Sciatic nerve (tissue), 2 donors: ENCODE measurements around the gene GLI3. TPM values are rescaled to one million over a fixed set of nuclear protein-coding genes. Genes with fewer than 3 reads are reported as not detected.

Experiments
- ATAC-seq: fragments of 200-7000 bp; cut with Tn5 transposase; one replicate; pipeline ENCODE4 v1.9.1; 2020; ENCODE audit warnings: mild to moderate bottlenecking, moderate library complexity
- DNase-seq: peaks from one replicate; pipeline ENCODE4 v3.0.0-alpha.2; 2020; ENCODE audit warnings: low spot score
- intact Hi-C: fragments of 100-400 bp; cut with DNase I; formaldehyde crosslinking; loops from one replicate; pipeline ENCODE4 v1.14.2; 2022
- total RNA-seq: library from RNA; stranded (reverse); fragmentation: NEBNext Ultra II Directional; extraction: Animal tissue kit (Norgen Biotek cat#: 25700); gene quantifications from one replicate; pipeline ENCODE4 v1.2.1, GENCODE V29; 2021
- donor health status: DM: no; HTN: no; CAD: no.
- donor health status: DM: no; HTN: no; CAD: no.

GLI3 gene
- total RNA-seq, 1 donor from 2014 or later = 33.8 TPM

DNA sequence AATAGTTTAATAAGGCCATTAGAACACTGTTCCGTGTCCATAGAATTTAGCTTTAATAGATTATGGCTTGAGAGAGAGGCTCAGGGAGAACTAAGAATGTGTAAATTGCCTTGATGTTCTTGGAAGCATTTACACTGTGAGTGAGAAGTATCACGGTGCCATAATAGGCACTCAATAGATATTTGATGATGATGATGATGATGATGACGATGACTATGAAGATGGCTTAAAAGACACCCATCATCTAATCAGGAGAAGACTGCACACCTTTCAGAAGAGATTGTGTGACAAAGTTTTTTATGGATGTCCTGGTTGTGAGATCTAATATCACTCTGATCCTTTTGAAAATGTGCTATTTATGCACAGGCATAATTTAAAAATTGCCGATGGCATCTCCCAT is 264.2 kb downstream of the GLI3 start:
- ATAC-seq (no peak), DNase-seq (no peak)
- intact Hi-C loops = no loop called here

DNA sequence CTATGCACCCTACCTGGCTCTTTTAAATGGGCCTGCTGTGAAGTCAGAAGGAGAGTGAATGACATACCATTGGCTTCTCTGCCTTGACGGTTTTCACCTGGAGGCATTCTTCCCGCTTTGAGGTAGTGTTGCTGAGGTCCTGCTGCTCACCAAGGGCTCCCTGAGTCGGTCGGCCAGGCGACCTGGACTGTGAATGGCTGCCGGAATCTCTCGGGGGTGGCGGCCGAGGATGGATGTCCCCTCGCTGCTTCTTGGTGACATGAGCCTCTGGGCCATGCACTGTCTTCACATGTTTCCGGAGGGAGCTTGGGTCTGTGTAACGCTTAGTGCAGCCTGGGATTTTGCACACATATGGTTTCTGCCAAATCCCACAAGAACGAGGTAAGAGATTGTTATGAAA is 264.7 kb downstream of the GLI3 start:
- intact Hi-C loops = no loop called here
- DNase-seq = no peak

DNA sequence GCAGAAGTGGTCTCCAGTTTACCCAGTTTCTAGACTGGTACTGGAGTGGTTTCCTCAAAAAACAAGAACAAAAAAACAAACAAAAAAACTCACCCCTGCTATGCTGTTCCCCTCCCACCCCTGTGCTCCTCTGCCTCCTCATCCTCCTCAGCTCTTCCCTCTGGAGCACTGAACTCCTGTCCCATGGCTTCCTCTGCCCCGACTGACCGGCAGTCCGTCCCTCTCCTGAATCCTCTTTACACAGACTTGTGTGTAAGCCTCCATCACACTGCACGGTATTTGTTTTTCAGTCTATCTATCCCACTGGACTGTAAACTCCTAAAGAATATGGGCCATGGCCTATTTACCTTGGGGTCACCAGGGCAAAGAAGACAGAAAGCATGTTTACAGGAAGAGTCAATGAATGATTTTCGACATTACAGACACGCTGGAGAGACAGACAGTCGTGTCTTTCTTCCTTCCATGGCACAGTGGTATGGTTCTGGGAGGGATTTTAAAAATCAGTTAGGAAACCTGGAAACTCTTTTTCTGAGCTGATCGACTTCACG is 265.3 kb downstream of the GLI3 start:
- DNase-seq = no peak
- intact Hi-C loops = no loop called here
- ATAC-seq = no peak

More for the DNA sequence above, 264.7 kb downstream of the GLI3 start:
- ATAC-seq = no peak

DNA sequence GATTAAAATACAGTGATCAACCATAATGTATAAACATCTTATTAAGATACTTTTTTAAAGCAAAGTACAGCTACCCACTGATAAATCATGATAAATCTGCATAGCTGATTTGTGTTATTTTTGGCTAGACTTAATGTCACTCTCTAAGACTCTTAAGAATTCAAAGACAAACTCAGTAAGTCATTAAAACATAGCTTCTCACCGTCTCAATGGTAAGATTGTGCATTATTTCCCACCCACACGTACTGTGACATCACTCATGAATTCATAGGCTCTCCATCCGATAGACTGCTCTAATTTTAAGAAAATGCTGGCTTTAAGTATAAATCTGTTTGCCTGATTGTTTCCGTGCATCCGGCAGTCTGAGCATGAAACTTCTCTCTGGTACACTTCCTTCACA is 266.1 kb downstream of the GLI3 start:
- intact Hi-C loops = no loop called here
- DNase-seq (no peak), ATAC-seq (no peak)

DNA sequence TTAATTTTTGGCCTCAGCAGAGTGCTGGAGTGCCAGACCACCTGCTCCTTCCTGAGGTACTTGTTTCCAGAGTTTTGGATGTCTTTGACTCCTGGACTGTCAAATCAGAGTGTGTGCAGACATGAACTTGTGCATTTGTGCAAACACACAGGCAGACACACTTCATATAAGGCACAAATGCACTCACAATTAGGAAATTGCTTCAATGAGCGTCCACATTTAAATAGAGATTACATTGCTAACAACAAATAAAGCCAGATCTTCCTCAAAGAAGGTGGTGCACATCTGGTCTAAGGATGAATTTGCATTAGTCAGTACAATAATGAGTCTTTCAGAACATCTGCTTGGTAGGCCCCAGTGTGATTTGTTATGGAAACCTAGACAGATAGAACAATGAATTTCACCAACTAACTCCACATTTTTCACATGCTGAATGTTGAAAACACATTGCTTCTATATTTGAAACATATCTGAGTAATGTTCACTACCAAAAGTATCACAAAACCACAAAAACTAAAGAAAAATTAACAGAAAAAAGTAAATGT is 267.4 kb downstream of the GLI3 start:
- ATAC-seq (no peak), DNase-seq (no peak)
- intact Hi-C loops = no loop called here

DNA sequence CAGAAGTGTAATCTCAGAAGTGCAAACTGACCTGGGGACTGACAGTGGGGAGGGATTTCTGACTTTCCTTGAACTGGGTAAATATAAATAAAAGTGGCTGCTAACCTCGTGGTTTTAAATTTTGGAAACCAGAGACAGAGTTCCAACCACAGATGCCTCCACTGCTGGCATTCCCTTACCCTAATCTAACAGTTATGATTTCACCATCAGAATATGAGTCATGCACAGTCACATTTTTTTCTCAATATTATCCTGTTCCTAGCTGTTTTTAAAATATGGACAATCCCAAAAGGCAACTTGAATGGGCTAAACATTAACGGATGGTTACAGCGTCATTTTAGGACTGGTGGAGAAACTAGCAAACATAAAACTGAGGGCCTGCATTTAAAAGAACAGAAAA is 269.9 kb downstream of the GLI3 start:
- ATAC-seq = peak; percentile 70
- DNase-seq = no peak
- intact Hi-C loops = no loop called here

DNA sequence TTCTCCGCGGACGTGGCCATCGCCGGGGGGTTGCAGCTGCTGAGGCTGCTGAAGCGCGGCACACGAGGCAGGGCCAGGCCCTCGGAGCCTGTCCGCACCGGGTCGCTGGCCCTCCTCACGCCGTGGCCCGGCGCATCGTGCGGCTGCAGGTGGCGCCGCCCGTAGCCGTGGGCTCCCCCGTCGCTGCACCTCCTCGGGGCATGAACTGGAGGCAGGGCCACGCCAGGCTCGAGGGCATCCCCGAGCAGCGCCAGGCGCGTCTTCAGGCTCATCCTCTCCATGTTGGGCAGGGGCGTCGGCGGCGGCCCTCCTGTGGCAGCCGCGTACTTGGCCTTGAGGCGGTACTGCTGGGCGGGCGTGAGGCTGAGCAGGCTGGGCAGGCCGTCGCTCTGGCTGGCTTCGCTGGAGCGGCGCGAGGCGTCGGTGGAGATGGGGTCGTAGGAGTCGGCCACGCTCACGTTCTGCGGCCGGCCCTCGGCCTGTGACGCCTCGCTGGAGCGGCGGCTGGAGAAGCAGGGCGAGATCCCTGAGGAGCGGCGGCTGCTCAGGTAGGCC is 271.0 kb downstream of the GLI3 start:
- ATAC-seq (no peak), DNase-seq (no peak)
- intact Hi-C loops = no loop called here

DNA sequence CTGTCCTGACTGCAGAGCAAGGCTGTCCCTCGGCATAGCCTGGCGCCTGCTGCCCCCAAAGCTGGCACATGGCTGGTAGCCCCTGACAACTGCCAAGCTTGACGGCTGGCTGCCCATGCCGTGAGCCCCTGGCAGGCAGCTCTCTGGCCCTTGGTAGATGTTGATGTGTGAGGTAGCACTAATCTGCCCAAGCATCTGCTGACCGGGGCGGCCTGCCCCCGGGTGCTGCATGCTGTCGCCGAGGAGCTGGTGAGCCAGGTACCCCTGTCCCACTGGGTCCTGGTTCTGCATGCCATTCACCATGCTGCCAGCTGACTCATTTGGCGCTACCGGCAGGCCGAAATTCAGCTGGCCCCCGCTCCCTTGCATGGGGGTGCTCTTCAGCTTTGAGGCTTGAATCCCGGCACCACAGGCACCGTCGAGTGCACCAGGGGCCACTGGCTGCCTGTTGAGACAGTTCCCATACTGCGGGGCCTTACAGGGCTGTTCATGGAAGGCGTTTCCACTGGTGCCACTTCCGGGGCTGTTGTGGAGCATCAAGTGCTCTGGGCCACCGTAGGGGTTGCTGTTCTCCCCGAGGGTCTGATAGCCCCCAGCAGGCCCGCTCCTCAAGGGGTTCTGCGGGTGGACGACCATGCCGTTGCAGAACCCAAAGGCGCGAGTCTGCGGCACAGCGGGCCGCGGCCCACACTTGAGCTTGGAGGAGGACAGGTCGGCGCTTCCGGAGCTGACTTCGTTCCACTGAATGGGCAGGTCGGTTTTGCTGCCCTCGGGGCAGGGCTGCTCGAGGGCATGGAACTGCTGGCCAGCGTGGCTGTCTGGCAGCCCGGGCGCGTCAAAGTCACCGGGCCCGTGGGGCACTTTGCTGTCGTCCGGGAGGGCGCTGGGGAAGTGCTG is 271.9 kb downstream of the GLI3 start:
- intact Hi-C loops = no loop called here

DNA sequence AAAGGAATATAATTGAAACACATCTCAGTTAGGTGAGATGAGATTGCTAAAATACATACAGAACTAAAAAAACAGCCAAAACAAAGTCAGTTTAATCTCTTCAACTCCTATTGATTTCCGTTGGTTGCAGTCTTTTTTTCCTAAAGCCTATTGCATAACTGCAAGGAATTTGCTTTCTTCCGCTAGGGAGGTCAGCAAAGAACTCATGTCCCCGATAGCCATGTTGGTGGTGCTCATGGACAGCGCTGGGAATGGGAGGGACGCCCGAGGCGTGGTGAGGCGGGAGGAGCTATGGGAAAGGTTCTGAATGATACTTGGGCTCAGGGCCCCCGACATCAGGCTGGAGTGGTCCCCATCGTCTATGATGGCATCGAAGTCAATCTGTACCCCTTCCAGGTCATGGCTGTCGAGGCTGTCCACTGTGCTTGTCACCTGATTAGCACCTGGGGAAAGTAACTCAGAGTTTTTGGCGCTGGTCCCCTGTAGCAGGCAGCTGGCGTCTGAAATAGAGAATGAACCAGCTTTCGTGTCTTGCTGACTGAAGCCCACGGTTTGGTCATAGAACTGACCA is 272.7 kb downstream of the GLI3 start:
- DNase-seq = no peak

More for the DNA sequence above, 271.9 kb downstream of the GLI3 start:
- ATAC-seq = peak; percentile 10
- no peak for DNase-seq

DNA sequence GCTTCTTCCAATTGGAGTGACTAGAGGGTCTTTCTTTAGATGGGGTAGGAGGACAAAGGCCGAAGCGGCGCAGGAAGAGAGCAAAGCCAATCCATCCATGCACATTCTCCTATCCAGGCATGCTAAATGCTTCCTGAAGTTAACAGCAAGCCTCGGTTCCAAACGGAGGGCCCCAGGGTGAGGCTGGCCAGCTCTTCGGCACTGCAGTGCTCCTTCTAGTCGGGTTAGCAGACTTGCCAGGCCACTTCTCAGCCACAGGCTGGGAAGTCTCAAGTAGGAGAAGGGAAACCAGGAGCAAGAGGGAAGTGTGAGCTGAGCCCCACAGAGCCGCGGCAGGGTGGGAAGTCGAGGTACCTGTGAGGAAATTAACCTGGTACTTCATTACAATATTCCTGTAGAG is 280.3 kb downstream of the GLI3 start:
- DNase-seq (no peak), ATAC-seq (no peak)
- intact Hi-C loops = no loop called here

More for the DNA sequence above, 272.7 kb downstream of the GLI3 start:
- no peak for ATAC-seq
- intact Hi-C loops = no loop called here

DNA sequence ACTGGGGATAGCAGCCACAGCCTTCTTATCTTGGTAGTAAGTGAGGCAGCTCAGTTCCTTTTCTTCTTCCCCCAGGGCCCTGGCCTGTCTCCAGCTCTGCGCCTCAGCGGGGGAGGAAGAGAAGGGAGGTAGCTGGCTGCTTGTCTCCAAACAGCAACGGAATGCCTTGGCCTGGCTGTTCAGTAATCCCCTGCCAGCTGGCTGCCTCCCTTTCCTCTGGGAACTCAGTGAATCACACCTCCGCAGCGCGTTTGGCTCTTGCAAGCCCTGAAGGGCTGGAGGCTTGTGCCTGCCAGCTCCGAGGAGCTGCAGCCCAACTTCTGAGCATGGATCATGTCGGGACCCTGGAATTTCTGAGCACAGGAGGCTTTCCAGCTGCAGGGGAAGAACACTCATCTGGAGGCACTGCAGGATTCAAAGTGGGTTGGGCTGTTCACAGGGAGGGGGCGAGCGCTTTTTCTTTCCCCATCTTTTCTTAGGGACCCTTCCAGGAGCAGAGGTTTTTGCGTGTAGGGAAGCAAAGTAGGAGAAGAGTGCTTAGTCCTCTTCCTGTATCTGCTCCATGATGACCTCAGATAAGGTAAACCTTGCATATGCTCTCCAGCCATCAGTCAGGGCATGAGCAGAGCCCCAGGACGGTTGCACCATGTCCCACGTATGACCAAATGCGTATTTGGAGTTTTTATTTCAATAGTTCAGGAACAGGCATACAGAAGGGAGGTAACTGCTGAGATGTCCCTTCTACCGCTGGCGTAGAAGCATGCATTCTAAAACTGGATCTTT is 280.9 kb downstream of the GLI3 start:
- ATAC-seq (peak; percentile 97), DNase-seq (peak; percentile 92)
- intact Hi-C loops = no loop called here

DNA sequence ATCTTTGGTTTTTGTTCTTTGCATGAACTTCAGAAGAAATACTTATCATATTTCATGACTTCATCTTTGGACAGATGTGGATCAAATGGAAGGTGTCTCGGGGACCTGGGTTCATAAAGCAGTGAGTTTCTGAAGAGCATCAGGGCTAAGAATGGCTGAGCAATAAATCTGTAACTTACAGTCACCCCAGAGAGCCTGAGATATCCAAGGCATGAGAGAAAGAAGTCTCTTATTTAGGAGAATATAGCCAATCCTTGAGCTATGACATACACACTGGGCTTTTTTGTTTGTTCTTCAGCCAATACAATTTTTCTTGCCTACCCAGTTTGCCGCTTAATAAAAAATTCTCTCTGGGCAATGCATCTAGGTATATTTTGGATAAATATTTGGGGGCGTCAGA is 281.6 kb downstream of the GLI3 start:
- ATAC-seq (peak; percentile 17), DNase-seq (no peak)
- intact Hi-C loops = no loop called here

DNA sequence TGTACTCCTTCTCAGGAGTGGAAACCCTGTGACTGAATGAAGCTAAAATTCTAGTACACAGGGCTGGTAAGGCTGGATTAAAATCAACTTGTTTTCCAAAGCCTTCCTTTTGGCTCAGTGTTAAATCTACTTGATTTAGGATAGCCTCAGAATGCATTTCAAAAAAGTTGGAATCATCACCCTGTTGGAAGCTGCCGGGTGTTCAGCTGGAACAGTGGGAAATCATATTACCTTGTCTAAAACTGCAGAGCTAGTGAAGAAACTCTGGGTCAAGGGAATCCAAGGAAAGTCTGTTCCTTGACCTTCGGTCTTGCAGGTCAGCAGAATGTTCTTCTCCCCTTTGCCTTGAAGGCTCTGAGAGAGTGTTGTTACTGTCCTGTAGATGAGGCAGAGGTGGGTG is 282.0 kb downstream of the GLI3 start:
- no peak for DNase-seq
- ATAC-seq = peak; percentile 29
- intact Hi-C loops = no loop called here

DNA sequence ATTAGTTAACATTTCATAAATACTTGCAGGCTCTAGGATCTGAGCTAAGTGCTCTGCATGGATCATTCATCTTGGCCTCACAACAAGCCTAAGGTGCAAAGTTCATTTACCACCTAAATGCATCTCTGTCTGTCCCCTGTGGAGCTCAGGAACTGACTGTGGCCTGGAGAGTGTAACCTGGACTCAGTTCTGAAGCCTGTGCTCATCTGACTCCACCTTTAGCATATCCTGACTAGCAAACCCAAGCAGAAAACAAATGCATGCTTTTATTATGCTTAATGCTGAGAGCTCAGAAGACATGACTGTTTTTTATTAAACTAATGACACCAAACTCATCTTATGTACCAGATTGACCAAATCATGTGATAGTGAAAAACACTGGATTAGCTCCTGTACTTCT is 288.5 kb downstream of the GLI3 start:
- intact Hi-C loops = loop anchor here (10.0 kb wide), 1 partner anchor 896 kb away; no protein-coding TSS in a partner anchor
- DNase-seq = no peak
- no peak for ATAC-seq

DNA sequence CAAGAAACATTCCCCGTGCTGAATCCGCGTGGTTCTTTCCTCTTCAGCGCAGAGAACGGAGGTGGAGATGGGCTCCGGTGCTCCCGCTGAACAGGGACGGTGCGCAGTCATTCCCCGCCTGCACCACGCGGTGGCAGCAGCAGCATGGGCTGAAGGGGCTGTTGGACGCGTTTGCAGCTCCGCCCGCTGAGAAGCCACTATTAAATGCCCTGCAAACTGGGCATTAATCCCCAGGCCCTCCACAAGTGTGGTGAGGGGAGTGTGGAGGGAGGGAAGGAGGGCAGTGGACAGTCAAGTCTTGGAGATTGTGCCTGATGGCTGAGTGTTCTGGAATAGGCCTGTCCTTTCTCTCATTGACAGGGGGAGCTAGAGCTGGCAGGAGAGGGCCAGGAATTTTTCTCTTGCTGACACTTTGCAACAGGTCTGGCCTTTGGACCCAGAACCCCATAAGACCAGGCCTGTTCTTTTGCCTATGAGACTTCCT is 293.9 kb downstream of the GLI3 start:
- DNase-seq (peak; percentile 92), ATAC-seq (peak; percentile 92)
- intact Hi-C loops = loop anchor here (10.0 kb wide), 1 partner anchor 902 kb away; no protein-coding TSS in a partner anchor

DNA sequence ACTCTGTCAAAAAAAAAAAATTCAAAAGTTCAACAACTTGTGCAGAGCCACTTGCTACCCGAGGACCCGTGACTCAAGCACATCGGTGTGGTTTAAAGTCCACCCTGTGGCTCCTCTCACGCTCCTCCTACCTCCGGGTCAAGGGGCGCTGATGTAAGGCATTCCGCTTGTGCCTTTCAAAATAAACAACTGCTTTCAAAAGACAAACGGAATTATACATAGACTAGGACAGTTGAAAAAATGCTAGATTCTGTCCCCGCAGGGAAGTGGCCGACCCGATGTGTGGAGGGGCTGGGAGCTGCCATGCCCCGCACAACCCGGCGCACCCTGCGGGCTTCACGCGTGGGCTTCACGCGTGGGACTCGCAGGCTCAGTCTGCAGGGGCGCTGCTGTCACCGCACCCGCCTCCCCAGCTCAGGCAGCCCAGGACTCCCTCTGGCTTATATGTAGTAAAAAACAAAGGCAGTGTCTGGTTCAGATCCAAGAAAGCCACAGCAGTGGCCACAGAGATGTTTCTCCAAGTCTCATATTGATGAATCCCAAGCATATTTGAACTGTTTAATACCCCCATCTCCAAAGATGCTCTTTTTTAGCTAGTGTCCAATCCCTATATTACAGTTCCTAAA is 294.4 kb downstream of the GLI3 start:
- intact Hi-C loops = loop anchor here (10.0 kb wide), 1 partner anchor 902 kb away; no protein-coding TSS in a partner anchor
- ATAC-seq = peak; percentile 58
- DNase-seq = peak; percentile 57

DNA sequence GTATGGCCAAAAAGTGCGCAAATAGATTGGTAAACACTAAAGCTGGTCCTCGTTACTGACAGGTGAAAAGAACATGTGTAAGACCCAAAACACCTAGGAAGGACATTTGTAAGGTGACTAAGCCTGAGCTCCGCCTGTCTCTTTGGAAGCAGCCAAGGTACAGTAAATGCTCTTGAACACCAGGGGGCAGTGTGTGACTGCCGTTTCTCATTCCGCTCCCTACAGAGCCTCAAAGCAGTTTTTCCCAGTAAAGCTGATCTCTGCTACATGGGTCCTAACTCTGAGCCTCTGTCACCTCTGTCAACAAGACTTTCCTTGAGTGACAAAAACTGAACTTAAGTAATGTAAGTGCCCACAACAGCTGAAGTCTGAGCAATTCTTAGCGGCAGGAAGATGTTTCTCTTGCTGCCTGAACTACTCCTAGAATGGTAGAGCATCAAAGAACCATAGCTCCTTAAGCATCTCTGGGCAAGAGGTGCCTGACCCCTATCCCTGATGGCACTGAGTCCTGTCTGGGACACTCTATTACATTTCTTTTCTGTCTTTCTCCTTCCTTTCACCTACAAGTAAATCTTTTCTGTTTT is 296.2 kb downstream of the GLI3 start:
- DNase-seq (peak; percentile 83), ATAC-seq (peak; percentile 80)
- intact Hi-C loops = loop anchor here (10.0 kb wide), 1 partner anchor 904 kb away; no protein-coding TSS in a partner anchor

DNA sequence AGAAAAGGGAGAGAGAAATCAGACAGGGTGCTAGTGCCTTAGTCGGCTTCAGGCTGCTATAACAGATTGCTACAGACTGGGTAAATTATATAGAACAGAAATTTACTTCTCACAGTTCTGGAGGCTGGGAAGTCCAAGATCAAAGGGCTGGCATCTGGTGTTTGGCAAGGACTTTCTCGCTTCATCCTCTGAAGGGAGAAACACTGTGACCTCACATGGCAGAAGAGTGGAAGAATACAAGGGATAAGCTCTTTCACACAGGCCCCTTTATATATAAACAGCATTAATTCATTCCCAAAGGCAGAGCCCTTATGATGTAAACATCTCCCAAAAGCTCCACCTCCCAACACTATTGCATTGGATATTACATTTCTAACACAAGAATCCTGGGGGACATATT is 298.6 kb downstream of the GLI3 start:
- no peak for DNase-seq
- intact Hi-C loops = no loop called here
- ATAC-seq = no peak
